ENCODE measurements around the gene NEURL1. TPM values are rescaled to one million over a fixed set of nuclear protein-coding genes. Genes with fewer than 3 reads are reported as not detected.
"Not testable (repeated sequence)": the region's sequence is repeated elsewhere in the genome, so short reads cannot be mapped to it uniquely, and the experiment has no call there.

Gene NEURL1
- polyA plus RNA-seq, 2 donors, result 0.10 to 0.11 TPM

- Histone ChIP-seq H3K27ac (ENCODE audit: low read depth in 2 of 2, low read length in 1 of 2) (no peak overlapping the region), H3K4me3 (ENCODE audit: low read depth in 1 of 2, low read length in 2 of 2) (no peak overlapping the region), H3K36me3 (ENCODE audit: control insufficient read depth in 2 of 2, insufficient read depth in 2 of 2, low read length in 1 of 2) (no peaks in the 10 kb centered on the region), H3K9me3 (ENCODE audit: control insufficient read depth in 2 of 2, insufficient read depth in 1 of 2, low read depth in 1 of 2, low read length in 1 of 2) (no peaks in the 10 kb centered on the region), H3K27me3 (ENCODE audit: control insufficient read depth in 1 of 2, insufficient read depth in 2 of 2, low read length in 2 of 2) (no peaks in the 10 kb centered on the region), H3K4me1 (ENCODE audit: control insufficient read depth in 2 of 2, insufficient read depth in 2 of 2, low read length in 1 of 2) (no peaks in the 10 kb centered on the region)
- WGBS, 2 donors, result 79% methylated on average over 6 of the region's 6 CpGs
Observed at GRCh38 chr10:103500481-103500880, 7.0 kb downstream of the NEURL1 start.

GRCh38 chr10:103501186-103501585 is 7.7 kb downstream of the NEURL1 start:
- Histone ChIP-seq H3K4me1 (ENCODE audit: control insufficient read depth in 2 of 2, insufficient read depth in 2 of 2, low read length in 1 of 2) (no peaks in the 10 kb centered on the region), H3K27me3 (ENCODE audit: control insufficient read depth in 1 of 2, insufficient read depth in 2 of 2, low read length in 2 of 2) (no peaks in the 10 kb centered on the region), H3K9me3 (ENCODE audit: control insufficient read depth in 2 of 2, insufficient read depth in 1 of 2, low read depth in 1 of 2, low read length in 1 of 2) (no peaks in the 10 kb centered on the region), H3K4me3 (ENCODE audit: low read depth in 1 of 2, low read length in 2 of 2) (no peak overlapping the region), H3K27ac (ENCODE audit: low read depth in 2 of 2, low read length in 1 of 2) (no peak overlapping the region), H3K36me3 (ENCODE audit: control insufficient read depth in 2 of 2, insufficient read depth in 2 of 2, low read length in 1 of 2) (no peaks in the 10 kb centered on the region)
- 90 to 94% methylated on average over 3 of the region's 3 CpGs for WGBS, 2 donors

- Histone ChIP-seq H3K36me3 (ENCODE audit: control insufficient read depth in 2 of 2, insufficient read depth in 2 of 2, low read length in 1 of 2) (no peaks in the 10 kb centered on the region), H3K4me3 (ENCODE audit: low read depth in 1 of 2, low read length in 2 of 2) (no peak overlapping the region), H3K27ac (ENCODE audit: low read depth in 2 of 2, low read length in 1 of 2) (no peak overlapping the region), H3K9me3 (ENCODE audit: control insufficient read depth in 2 of 2, insufficient read depth in 1 of 2, low read depth in 1 of 2, low read length in 1 of 2) (no peaks in the 10 kb centered on the region), H3K4me1 (ENCODE audit: control insufficient read depth in 2 of 2, insufficient read depth in 2 of 2, low read length in 1 of 2) (no peaks in the 10 kb centered on the region), H3K27me3 (ENCODE audit: control insufficient read depth in 1 of 2, insufficient read depth in 2 of 2, low read length in 2 of 2) (no peaks in the 10 kb centered on the region)
- 77 to 81% methylated on average over 12 to 13 of the region's 13 CpGs for WGBS, 2 donors
Observed at GRCh38 chr10:103502849-103503660, 9.6 kb downstream of the NEURL1 start.

- not testable (repeated sequence) for H3K27ac ChIP-seq (ENCODE audit: low read depth in 2 of 2, low read length in 1 of 2)
Observed at GRCh38 chr10:103503777-103504176, 10.3 kb downstream of the NEURL1 start.

GRCh38 chr10:103504181-103504783 is 10.8 kb downstream of the NEURL1 start:
- Histone ChIP-seq H3K27ac (ENCODE audit: low read depth in 2 of 2, low read length in 1 of 2) (no peak overlapping the region), H3K36me3 (ENCODE audit: control insufficient read depth in 2 of 2, insufficient read depth in 2 of 2, low read length in 1 of 2) (no peaks in the 10 kb centered on the region), H3K27me3 (ENCODE audit: control insufficient read depth in 1 of 2, insufficient read depth in 2 of 2, low read length in 2 of 2) (no peaks in the 10 kb centered on the region), H3K4me1 (ENCODE audit: control insufficient read depth in 2 of 2, insufficient read depth in 2 of 2, low read length in 1 of 2) (no peaks in the 10 kb centered on the region), H3K9me3 (ENCODE audit: control insufficient read depth in 2 of 2, insufficient read depth in 1 of 2, low read depth in 1 of 2, low read length in 1 of 2) (no peaks in the 10 kb centered on the region), H3K4me3 (ENCODE audit: low read depth in 1 of 2, low read length in 2 of 2) (no peak overlapping the region)
- 42 to 61% methylated on average over 10 of the region's 10 CpGs for WGBS, 2 donors

More at GRCh38 chr10:103503777-103504176, 10.3 kb downstream of the NEURL1 start:
- 83 to 93% methylated on average over 6 of the region's 6 CpGs for WGBS, 2 donors
- not testable (repeated sequence) for H3K4me3 ChIP-seq (ENCODE audit: low read depth in 1 of 2, low read length in 2 of 2); H3K4me1 ChIP-seq (ENCODE audit: control insufficient read depth in 2 of 2, insufficient read depth in 2 of 2, low read length in 1 of 2); H3K36me3 ChIP-seq (ENCODE audit: control insufficient read depth in 2 of 2, insufficient read depth in 2 of 2, low read length in 1 of 2); H3K9me3 ChIP-seq (ENCODE audit: control insufficient read depth in 2 of 2, insufficient read depth in 1 of 2, low read depth in 1 of 2, low read length in 1 of 2); H3K27me3 ChIP-seq (ENCODE audit: control insufficient read depth in 1 of 2, insufficient read depth in 2 of 2, low read length in 2 of 2)

- Histone ChIP-seq H3K27me3 (ENCODE audit: control insufficient read depth in 1 of 2, insufficient read depth in 2 of 2, low read length in 2 of 2) (no peaks in the 10 kb centered on the region), H3K27ac (ENCODE audit: low read depth in 2 of 2, low read length in 1 of 2) (no peak overlapping the region), H3K4me3 (ENCODE audit: low read depth in 1 of 2, low read length in 2 of 2) (no peak overlapping the region), H3K36me3 (ENCODE audit: control insufficient read depth in 2 of 2, insufficient read depth in 2 of 2, low read length in 1 of 2) (no peaks in the 10 kb centered on the region), H3K9me3 (ENCODE audit: control insufficient read depth in 2 of 2, insufficient read depth in 1 of 2, low read depth in 1 of 2, low read length in 1 of 2) (no peaks in the 10 kb centered on the region), H3K4me1 (ENCODE audit: control insufficient read depth in 2 of 2, insufficient read depth in 2 of 2, low read length in 1 of 2) (no peaks in the 10 kb centered on the region)
- 74 to 89% methylated on average over 4 of the region's 4 CpGs for WGBS, 2 donors
Observed at GRCh38 chr10:103506061-103506460, 12.6 kb downstream of the NEURL1 start.

- H3K9me3 ChIP-seq (ENCODE audit: control insufficient read depth in 2 of 2, insufficient read depth in 1 of 2, low read depth in 1 of 2, low read length in 1 of 2), result no peaks in the 10 kb centered on the region
- H3K36me3 ChIP-seq (ENCODE audit: control insufficient read depth in 2 of 2, insufficient read depth in 2 of 2, low read length in 1 of 2), result no peaks in the 10 kb centered on the region
- WGBS, 2 donors, result 56 to 69% methylated on average over 10 of the region's 10 CpGs
- no peaks in the 10 kb centered on the region for H3K27me3 ChIP-seq (ENCODE audit: control insufficient read depth in 1 of 2, insufficient read depth in 2 of 2, low read length in 2 of 2)
- H3K4me1 ChIP-seq (ENCODE audit: control insufficient read depth in 2 of 2, insufficient read depth in 2 of 2, low read length in 1 of 2), result no peaks in the 10 kb centered on the region
- no peak overlapping the region for H3K27ac ChIP-seq (ENCODE audit: low read depth in 2 of 2, low read length in 1 of 2)
- H3K4me3 ChIP-seq (ENCODE audit: low read depth in 1 of 2, low read length in 2 of 2), result no peak overlapping the region
Observed at GRCh38 chr10:103507235-103508191, 14.0 kb downstream of the NEURL1 start.

- Histone ChIP-seq H3K27ac (ENCODE audit: low read depth in 2 of 2, low read length in 1 of 2) (no peak overlapping the region), H3K4me1 (ENCODE audit: control insufficient read depth in 2 of 2, insufficient read depth in 2 of 2, low read length in 1 of 2) (no peaks in the 10 kb centered on the region), H3K9me3 (ENCODE audit: control insufficient read depth in 2 of 2, insufficient read depth in 1 of 2, low read depth in 1 of 2, low read length in 1 of 2) (no peaks in the 10 kb centered on the region), H3K27me3 (ENCODE audit: control insufficient read depth in 1 of 2, insufficient read depth in 2 of 2, low read length in 2 of 2) (no peaks in the 10 kb centered on the region), H3K4me3 (ENCODE audit: low read depth in 1 of 2, low read length in 2 of 2) (no peak overlapping the region), H3K36me3 (ENCODE audit: control insufficient read depth in 2 of 2, insufficient read depth in 2 of 2, low read length in 1 of 2) (no peaks in the 10 kb centered on the region)
- WGBS, 2 donors, result 90% methylated on average over 8 of the region's 8 CpGs
Observed at GRCh38 chr10:103510046-103510685, 16.7 kb downstream of the NEURL1 start.

All from esophagus (tissue), 2 donors.